Testis (tissue), 3 donors: ENCODE measurements around the gene HOXA3. TPM values are rescaled to one million over a fixed set of nuclear protein-coding genes. Genes with fewer than 3 reads are reported as not detected.

Experiments
- DNase-seq: peaks from one replicate; pipeline ENCODE4 v3.0.0-alpha.2; 2019
- H3K27ac ChIP-seq, 2 donors: fragments of 200-600 bp; sonication (generic); one replicate each; pipeline ENCODE4 v1.5.1; 2019
- H3K27me3 ChIP-seq: fragments of 200-600 bp; sonication (generic); one replicate; pipeline ENCODE4 v1.5.1; 2019
- H3K36me3 ChIP-seq: fragments of 200-600 bp; sonication (generic); one replicate; pipeline ENCODE4 v1.5.1; 2017; ENCODE audit warnings: low read depth; ENCODE audit errors: missing control alignments
- H3K4me1 ChIP-seq: fragments of 200-600 bp; sonication (generic); one replicate; pipeline ENCODE4 v1.5.1; 2019
- H3K4me3 ChIP-seq, 2 donors: fragments of 200-600 bp; sonication (generic); one replicate each; pipeline ENCODE4 v1.5.1; 2017 to 2019
- H3K9me3 ChIP-seq: fragments of 200-600 bp; sonication (generic); one replicate; pipeline ENCODE4 v1.5.1; 2017
- CTCF ChIP-seq, 3 experiments: fragments of 450-650 bp in 2 of 3; fragments of 200-600 bp in 1 of 3; sonication (generic) in 1 of 3; IDR thresholded peaks; one replicate each; pipeline ENCODE4 v1.5.1; 2016 to 2019; ENCODE audit warnings: antibody characterized with exemption in 3 of 3, mild to moderate bottlenecking in 2 of 3, moderate library complexity in 1 of 3
- POLR2A ChIP-seq: fragments of 450-650 bp; IDR thresholded peaks from one replicate; pipeline ENCODE4 v1.6.1; 2017; ENCODE audit warnings: antibody characterized with exemption, mild to moderate bottlenecking, moderate library complexity
- WGBS, 2 donors: methylation state at CpG; one replicate each; pipeline ENCODE4 v1.1.5; 2018; 5-methylcytosine and 5-hydroxymethylcytosine counted together
- intact Hi-C: fragments of 100-400 bp; cut with DNase I; formaldehyde crosslinking; loops from one replicate; pipeline ENCODE4 v1.15.1; 2023; ENCODE audit warnings: low total_unique reads
- polyA plus RNA-seq: library from polyadenylated mRNA; stranded (reverse); fragments of 350-450 nt; fragmentation: Illumina TruSeq; extraction: RNeasy Lipid Tissue Mini Kit (QIAGEN cat#74804); gene quantifications from one replicate; pipeline ENCODE4 v1.2.3, GENCODE V29; 2014; ENCODE audit warnings: low read depth, low replicate concordance; ENCODE audit not compliant: insufficient read depth
- total RNA-seq, 2 donors: library from RNA; depleted of rRNA; stranded (reverse); fragments of >200 nt; gene quantifications; one replicate each; pipeline ENCODE4 v1.2.3, GENCODE V29; 2016

Gene HOXA3
- total and polyA plus RNA-seq, 3 donors from 2014 or later: 0.93 to 2.8 (median 2.4) TPM

DNA sequence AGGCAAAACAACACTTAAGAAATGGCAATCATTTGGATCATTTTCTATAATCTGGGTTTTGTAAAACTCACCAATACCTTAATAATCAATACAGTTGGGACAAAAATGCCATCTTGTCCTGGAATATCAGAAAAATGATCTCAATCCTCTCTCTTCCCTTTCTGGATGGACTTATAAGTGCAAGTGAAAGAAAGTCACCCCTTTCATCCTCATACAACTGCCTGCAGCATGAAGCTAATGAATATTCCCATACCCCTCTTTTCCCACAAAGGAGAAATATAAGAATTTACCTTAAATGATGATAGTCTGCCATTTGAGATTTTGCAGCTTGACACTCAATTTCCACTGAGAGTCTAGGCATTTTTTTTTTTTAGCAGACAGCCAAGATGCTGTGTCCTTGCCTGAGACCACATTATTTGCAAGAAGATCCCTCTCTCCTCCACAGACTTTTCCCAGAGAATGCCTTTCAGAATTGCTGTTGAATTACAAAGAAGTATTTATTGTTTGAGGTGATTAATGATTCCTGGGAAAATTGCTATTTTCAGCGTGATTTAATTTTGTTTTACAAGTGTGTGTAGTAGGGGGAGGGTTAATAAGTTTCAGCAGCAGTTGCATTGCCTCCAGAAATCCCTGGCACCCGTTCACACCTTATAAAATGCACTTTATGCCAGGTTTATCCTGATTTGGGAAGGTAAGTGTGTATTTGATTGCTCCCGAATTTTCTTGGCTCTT is 25.6 kb downstream of the HOXA3 start:
- no peaks in the 10 kb centered on the region for H3K27me3 ChIP-seq
- H3K4me1 ChIP-seq: no peaks in the 10 kb centered on the region
- no peak overlapping the region for H3K4me3 ChIP-seq
- intact Hi-C loops: no loop called here
- DNase-seq: no peak
- no peaks in the 10 kb centered on the region for H3K9me3 ChIP-seq
- TF ChIP-seq POLR2A (no peak), CTCF (IDR thresholded peaks at IDR 0.05) (no peak)
- H3K36me3 ChIP-seq: no peaks in the 10 kb centered on the region
- 53 to 59% methylated on average over 3 of the region's 3 CpGs for WGBS, 2 donors
- H3K27ac ChIP-seq: no peak overlapping the region

- Histone ChIP-seq H3K27ac (no peak overlapping the region), H3K4me1 (no peaks in the 10 kb centered on the region), H3K36me3 (no peaks in the 10 kb centered on the region), H3K4me3 (no peak overlapping the region), H3K27me3 (no peaks in the 10 kb centered on the region), H3K9me3 (no peaks in the 10 kb centered on the region)
- DNase-seq: no peak
- WGBS, 2 donors: 53% methylated on average over 5 of the region's 5 CpGs
- no peak for TF ChIP-seq CTCF (IDR thresholded peaks at IDR 0.05)
- TF ChIP-seq POLR2A: no peak
- intact Hi-C loops: no loop called here
These were observed 26.4 kb downstream of the HOXA3 start for GRCh38 chr7:27125986-27126394.

- TF ChIP-seq CTCF (IDR thresholded peaks at IDR 0.05): no peak
- TF ChIP-seq POLR2A: no peak
- Histone ChIP-seq H3K4me1 (no peaks in the 10 kb centered on the region), H3K9me3 (no peaks in the 10 kb centered on the region), H3K27ac (no peak overlapping the region), H3K27me3 (no peaks in the 10 kb centered on the region), H3K4me3 (no peak overlapping the region), H3K36me3 (no peaks in the 10 kb centered on the region)
- WGBS, 2 donors: 54 to 56% methylated on average over 7 to 8 of the region's 8 CpGs
- DNase-seq: no peak
- intact Hi-C loops: no loop called here
These were observed 27.3 kb downstream of the HOXA3 start for GRCh38 chr7:27124902-27125689.

- Histone ChIP-seq H3K4me1 (no peaks in the 10 kb centered on the region), H3K27ac (no peak overlapping the region), H3K36me3 (no peaks in the 10 kb centered on the region), H3K27me3 (no peaks in the 10 kb centered on the region), H3K4me3 (no peak overlapping the region), H3K9me3 (no peaks in the 10 kb centered on the region)
- WGBS, 2 donors: 14 to 16% methylated on average over 32 to 43 of the region's 43 CpGs
- TF ChIP-seq POLR2A: no peak
- no peak for TF ChIP-seq CTCF (IDR thresholded peaks at IDR 0.05)
- intact Hi-C loops: no loop called here
- DNase-seq: no peak
These were observed 28.1 kb downstream of the HOXA3 start for GRCh38 chr7:27124096-27124901.
